Mesodermal cell (in vitro differentiated cells): ENCODE results near the gene ALDH2.
A peak's percentile ranks its signal among the peaks of the same experiment; 100 is the strongest.

ENCODE experiments used
- H3K27ac ChIP-seq: 2 replicates; pipeline ENCODE4 v1.7.0; 2013; ENCODE audit warnings: mild to moderate bottlenecking, low read depth, low read length, moderate library complexity; ENCODE audit not compliant: severe bottlenecking
- H3K36me3 ChIP-seq: 2 replicates; pipeline ENCODE4 v1.7.1; 2013; ENCODE audit warnings: mild to moderate bottlenecking, low read length, moderate library complexity; ENCODE audit not compliant: control insufficient read depth, insufficient read depth
- H3K4me1 ChIP-seq: one replicate; pipeline ENCODE4 v1.7.1; 2013; ENCODE audit warnings: mild to moderate bottlenecking, low read length; ENCODE audit not compliant: insufficient read depth, control insufficient read depth, poor library complexity, severe bottlenecking
- H3K4me3 ChIP-seq: 2 replicates; pipeline ENCODE4 v1.7.0; 2013; ENCODE audit warnings: low read length, control low read depth, mild to moderate bottlenecking; ENCODE audit not compliant: insufficient read depth, poor library complexity, severe bottlenecking; ENCODE audit errors: extremely low read depth
- H3K9me3 ChIP-seq: 2 replicates; pipeline ENCODE4 v1.7.1; 2013; ENCODE audit warnings: mild to moderate bottlenecking, low read length, moderate library complexity; ENCODE audit not compliant: control insufficient read depth
- WGBS, 2 experiments: methylation state at CpG; one replicate each; pipeline ENCODE4 v1.1.5; 2013; ENCODE audit warnings: missing lambda C conversion rate in 2 of 2; ENCODE audit not compliant: insufficient coverage in 2 of 2; 5-methylcytosine and 5-hydroxymethylcytosine counted together

The ALDH2 gene

DNA sequence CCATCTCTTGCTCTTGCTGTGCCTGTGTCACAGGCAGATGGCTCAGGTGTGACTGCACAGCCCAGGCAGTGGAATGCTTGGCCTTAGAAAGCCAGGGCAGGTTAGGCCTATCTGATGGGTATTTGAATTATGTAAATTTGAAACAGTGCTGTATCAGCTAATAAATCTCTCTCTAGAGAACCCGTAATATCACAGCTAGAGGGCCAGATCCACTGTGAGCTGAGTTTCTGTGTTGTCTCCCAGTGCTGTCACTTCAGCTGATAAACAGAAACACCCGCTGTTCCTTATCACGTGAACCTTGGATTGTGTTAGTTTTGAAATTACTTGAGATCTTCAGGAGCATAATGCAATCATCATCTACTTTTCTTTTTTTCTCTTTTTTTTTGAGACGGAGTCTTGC is 21.5 kb upstream of the ALDH2 start:
- Histone ChIP-seq H3K9me3 (no peaks in the 10 kb centered on the region), H3K36me3 (peaks cover 39% of the 10 kb centered on the region), H3K27ac (no peak overlapping the region), H3K4me1 (no peaks in the 10 kb centered on the region), H3K4me3 (no peak overlapping the region)
- WGBS, 2 experiments: 80 to 86% methylated on average over 1 of the region's 4 CpGs

GRCh38 chr12:111747333-111747732 is 19.4 kb upstream of the ALDH2 start:
- WGBS, 2 experiments: 90 to 96% methylated on average over 9 of the region's 9 CpGs
- Histone ChIP-seq H3K4me3 (no peak overlapping the region), H3K4me1 (no peaks in the 10 kb centered on the region), H3K36me3 (peaks cover 45% of the 10 kb centered on the region), H3K9me3 (no peaks in the 10 kb centered on the region), H3K27ac (no peak overlapping the region)

- Histone ChIP-seq H3K4me3 (no peak overlapping the region), H3K9me3 (no peaks in the 10 kb centered on the region), H3K27ac (no peak overlapping the region), H3K4me1 (no peaks in the 10 kb centered on the region), H3K36me3 (peaks cover 45% of the 10 kb centered on the region)
- WGBS, 2 experiments: 92% methylated on average over 5 to 6 of the region's 8 CpGs
Observed at GRCh38 chr12:111748151-111748672, 18.5 kb upstream of the ALDH2 start.

GRCh38 chr12:111748867-111749266 is 17.9 kb upstream of the ALDH2 start:
- Histone ChIP-seq H3K36me3 (peaks cover 45% of the 10 kb centered on the region), H3K27ac (no peak overlapping the region), H3K9me3 (no peaks in the 10 kb centered on the region), H3K4me3 (no peak overlapping the region), H3K4me1 (no peaks in the 10 kb centered on the region)
- 94 to 96% methylated on average over 6 of the region's 7 CpGs for WGBS, 2 experiments

DNA sequence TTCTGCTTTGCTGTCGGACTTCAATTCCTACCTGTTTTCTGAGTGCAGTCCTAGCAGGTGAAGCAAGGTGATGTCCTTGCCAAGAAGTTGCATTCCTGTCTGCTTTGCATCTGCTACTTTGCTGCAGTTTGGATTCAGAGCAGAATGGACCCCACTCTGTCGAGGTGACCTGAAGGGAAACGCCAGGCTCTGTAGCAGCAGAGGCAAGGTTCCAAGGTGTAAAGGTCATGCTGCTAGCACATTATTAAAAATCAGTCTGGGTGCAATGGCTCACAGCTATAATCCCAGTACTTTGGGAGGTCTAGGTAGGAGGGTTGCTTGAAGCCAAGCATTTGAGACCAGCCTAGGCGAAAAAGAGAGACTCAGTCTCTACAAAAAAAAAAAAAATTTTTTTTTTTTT is 17.3 kb upstream of the ALDH2 start:
- Histone ChIP-seq H3K4me3 (no peak overlapping the region), H3K27ac (no peak overlapping the region), H3K4me1 (no peaks in the 10 kb centered on the region), H3K36me3 (peaks cover 45% of the 10 kb centered on the region), H3K9me3 (no peaks in the 10 kb centered on the region)
- WGBS, 2 experiments: 84 to 100% methylated on average over 3 of the region's 4 CpGs

DNA sequence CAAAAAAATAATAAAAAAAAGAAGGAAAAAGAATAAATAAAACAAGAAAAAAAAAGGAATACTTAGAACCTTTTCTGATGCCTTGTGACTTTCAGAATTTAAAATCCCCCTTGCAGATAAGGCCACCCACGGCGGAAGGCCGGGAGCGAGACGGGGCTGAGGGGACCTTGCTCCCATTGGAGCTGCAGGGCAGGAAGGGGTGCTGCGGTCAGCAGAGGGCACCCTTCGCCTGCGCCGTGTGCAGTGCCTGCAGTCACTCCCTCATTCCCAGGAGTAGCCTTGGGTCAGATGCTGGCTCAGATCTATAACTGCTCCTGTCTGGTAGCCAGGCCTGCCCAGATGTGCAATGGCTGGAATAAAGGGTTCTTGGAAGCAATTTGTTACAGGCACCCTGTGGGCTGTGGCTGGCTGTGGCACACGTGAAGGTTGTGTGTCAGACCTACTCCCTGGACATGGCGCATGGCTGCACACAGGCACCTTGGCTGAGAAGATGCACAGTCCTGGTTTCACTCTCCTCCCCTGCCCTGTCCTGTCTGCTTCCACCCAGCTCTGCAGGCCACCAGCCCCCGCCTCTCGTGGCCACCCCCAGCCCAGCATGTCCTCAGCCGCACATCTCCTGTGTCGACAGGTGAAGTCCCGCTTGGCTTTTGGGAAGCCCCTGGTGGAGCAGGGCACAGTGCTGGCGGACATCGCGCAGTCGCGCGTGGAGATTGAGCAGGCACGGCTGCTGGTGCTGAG is 13.4 kb upstream of the ALDH2 start:
- 76 to 78% methylated on average over 21 to 23 of the region's 23 CpGs for WGBS, 2 experiments
- H3K4me3 ChIP-seq: no peak overlapping the region
- peaks cover 11% of the 10 kb centered on the region for H3K4me1 ChIP-seq
- H3K9me3 ChIP-seq: no peaks in the 10 kb centered on the region
- peaks cover 27% of the 10 kb centered on the region for H3K36me3 ChIP-seq
- H3K27ac ChIP-seq: no peak overlapping the region

GRCh38 chr12:111754671-111755070 is 12.1 kb upstream of the ALDH2 start:
- Histone ChIP-seq H3K36me3 (peaks cover 20% of the 10 kb centered on the region), H3K9me3 (no peaks in the 10 kb centered on the region), H3K4me1 (peaks cover 11% of the 10 kb centered on the region), H3K4me3 (no peak overlapping the region), H3K27ac (no peak overlapping the region)
- WGBS, 2 experiments: 87 to 91% methylated on average over 7 to 8 of the region's 8 CpGs

DNA sequence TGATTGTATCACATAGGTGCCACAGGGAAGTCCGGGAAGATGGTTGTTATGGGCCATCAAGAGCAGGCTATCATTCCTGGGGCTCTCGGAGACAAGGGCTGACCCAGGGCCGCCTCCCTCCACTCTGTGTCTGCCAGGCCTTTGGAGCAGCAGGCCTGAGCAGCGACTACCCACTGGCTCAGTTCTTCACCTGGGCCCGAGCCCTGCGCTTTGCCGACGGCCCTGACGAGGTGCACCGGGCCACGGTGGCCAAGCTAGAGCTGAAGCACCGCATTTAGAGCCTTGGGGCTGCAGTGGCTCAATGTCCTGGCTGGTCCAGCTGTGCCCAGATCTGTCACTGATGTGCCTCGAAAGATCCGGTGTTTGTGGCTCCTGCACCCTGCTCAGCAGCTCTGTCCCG is 10.5 kb upstream of the ALDH2 start:
- no peak overlapping the region for H3K27ac ChIP-seq
- no peaks in the 10 kb centered on the region for H3K9me3 ChIP-seq
- peaks cover 14% of the 10 kb centered on the region for H3K36me3 ChIP-seq
- 94 to 98% methylated on average over 14 to 15 of the region's 15 CpGs for WGBS, 2 experiments
- H3K4me3 ChIP-seq: no peak overlapping the region
- H3K4me1 ChIP-seq: peaks cover 11% of the 10 kb centered on the region

- Histone ChIP-seq H3K4me3 (no peak overlapping the region), H3K9me3 (no peaks in the 10 kb centered on the region), H3K4me1 (peaks cover 11% of the 10 kb centered on the region), H3K27ac (no peak overlapping the region), H3K36me3 (peaks cover 14% of the 10 kb centered on the region)
- WGBS, 2 experiments: 95 to 97% methylated on average over 5 to 7 of the region's 7 CpGs
Observed at GRCh38 chr12:111756681-111757080, 10.1 kb upstream of the ALDH2 start.

- Histone ChIP-seq H3K9me3 (no peaks in the 10 kb centered on the region), H3K4me1 (peaks cover 11% of the 10 kb centered on the region), H3K36me3 (peaks cover 14% of the 10 kb centered on the region), H3K27ac (peak overlapping the region; percentile 59), H3K4me3 (no peak overlapping the region)
- WGBS, 2 experiments: 92 to 93% methylated on average over 11 to 14 of the region's 15 CpGs
Observed at GRCh38 chr12:111757361-111758119, 9.2 kb upstream of the ALDH2 start.
